ENCODE measurements around the gene HP1BP3. TPM values are rescaled to one million over a fixed set of nuclear protein-coding genes. Genes with fewer than 3 reads are reported as not detected.

The HP1BP3 gene
- total and polyA plus RNA-seq, 10 donors, result 47.3 to 272 (median 195) TPM

DNA sequence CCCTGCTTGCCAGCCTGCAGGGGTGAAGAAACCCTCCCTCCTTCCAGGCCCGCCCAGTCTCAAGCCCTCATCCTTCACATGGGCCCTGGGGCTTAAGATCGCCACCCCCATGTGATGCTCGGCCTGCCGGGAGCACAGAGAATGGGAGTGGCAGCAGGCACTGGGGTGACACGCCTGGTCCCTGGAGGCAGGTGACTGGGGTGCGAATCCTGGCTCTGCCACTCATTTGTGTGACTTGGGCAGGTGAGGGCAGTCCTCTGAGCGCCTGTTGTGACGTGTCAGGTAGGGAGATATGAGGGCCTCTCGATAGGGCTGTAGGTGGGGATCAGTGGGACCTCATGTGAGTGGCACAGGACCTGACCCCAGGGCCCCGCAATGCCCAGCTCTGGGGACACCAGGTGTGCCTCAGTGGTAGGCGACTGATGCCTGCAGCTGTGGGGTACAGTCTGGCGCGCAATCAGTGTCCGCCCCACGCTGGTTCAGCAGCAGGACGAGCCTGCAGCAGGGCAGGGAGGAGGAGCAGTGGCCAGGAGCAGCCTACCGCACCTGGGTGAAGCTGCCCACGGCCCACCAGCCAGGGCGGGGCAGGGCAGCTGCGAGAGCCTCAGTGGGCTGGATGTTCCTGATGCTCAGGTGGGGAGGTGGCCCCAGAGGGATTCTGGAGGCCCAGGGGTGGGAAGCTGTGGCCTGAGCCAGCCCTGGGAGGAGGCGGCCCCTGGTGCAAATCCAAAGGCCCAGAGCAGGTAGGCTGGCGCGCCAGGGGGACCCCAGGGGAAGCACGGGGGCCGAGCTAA, 60.8 kb downstream of the HP1BP3 start:
- Histone ChIP-seq H3K36me3 (no peaks in the 10 kb centered on the region), H3K4me1 (peaks cover 0 to 17% (median 6%) of the 10 kb centered on the region in 6 donors), H3K27me3 (replicated peaks in 1 of 7) (peaks cover 0 to 36% (median 11%) of the 10 kb centered on the region in 7 donors), H3K4me3 (no peak overlapping the region), H3K9me3 (no peaks in the 10 kb centered on the region), H3K27ac (no peak overlapping the region)
- DNase-seq, result no peak
- 87 to 92% (median 89%) methylated on average over 5 to 25 of the region's 25 CpGs for WGBS, 5 donors
- no peak for TF ChIP-seq POLR2AphosphoS5 (IDR thresholded peaks at IDR 0.05)
- no peak for TF ChIP-seq POLR2A (IDR thresholded peaks at IDR 0.05)
- TF ChIP-seq, protein P1, sequence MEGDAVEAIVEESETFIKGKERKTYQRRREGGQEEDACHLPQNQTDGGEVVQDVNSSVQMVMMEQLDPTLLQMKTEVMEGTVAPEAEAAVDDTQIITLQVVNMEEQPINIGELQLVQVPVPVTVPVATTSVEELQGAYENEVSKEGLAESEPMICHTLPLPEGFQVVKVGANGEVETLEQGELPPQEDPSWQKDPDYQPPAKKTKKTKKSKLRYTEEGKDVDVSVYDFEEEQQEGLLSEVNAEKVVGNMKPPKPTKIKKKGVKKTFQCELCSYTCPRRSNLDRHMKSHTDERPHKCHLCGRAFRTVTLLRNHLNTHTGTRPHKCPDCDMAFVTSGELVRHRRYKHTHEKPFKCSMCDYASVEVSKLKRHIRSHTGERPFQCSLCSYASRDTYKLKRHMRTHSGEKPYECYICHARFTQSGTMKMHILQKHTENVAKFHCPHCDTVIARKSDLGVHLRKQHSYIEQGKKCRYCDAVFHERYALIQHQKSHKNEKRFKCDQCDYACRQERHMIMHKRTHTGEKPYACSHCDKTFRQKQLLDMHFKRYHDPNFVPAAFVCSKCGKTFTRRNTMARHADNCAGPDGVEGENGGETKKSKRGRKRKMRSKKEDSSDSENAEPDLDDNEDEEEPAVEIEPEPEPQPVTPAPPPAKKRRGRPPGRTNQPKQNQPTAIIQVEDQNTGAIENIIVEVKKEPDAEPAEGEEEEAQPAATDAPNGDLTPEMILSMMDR (IDR thresholded peaks at IDR 0.05 in 8 of 11, conservative IDR thresholded peaks at IDR 0.05 in 3 of 11), result no peak
- intact Hi-C loops (cut with DNase I; ENCODE audit: low total_unique reads), result no loop called here

- TF ChIP-seq, protein P1 (IDR thresholded peaks at IDR 0.05 in 8 of 11, conservative IDR thresholded peaks at IDR 0.05 in 3 of 11), result no peak
- no peak for TF ChIP-seq POLR2A (IDR thresholded peaks at IDR 0.05)
- TF ChIP-seq POLR2AphosphoS5 (IDR thresholded peaks at IDR 0.05), result no peak
- no peak for DNase-seq
- WGBS, 5 donors, result 71 to 84% (median 82%) methylated on average over 15 to 29 of the region's 29 CpGs
- peaks cover 0 to 8% (median 2%) of the 10 kb centered on the region in 6 donors for H3K4me1 ChIP-seq
- intact Hi-C loops (cut with DNase I; ENCODE audit: low total_unique reads), result no loop called here
- H3K27me3 ChIP-seq (replicated peaks in 1 of 7), result peaks cover 0 to 27% (median 3%) of the 10 kb centered on the region in 7 donors
- no peaks in the 10 kb centered on the region for H3K36me3 ChIP-seq
- no peaks in the 10 kb centered on the region for H3K9me3 ChIP-seq
- H3K4me3 ChIP-seq, result no peak overlapping the region
- no peak overlapping the region for H3K27ac ChIP-seq
These were observed 61.7 kb downstream of the HP1BP3 start for GRCh38 chr1:20725189-20726117.

DNA sequence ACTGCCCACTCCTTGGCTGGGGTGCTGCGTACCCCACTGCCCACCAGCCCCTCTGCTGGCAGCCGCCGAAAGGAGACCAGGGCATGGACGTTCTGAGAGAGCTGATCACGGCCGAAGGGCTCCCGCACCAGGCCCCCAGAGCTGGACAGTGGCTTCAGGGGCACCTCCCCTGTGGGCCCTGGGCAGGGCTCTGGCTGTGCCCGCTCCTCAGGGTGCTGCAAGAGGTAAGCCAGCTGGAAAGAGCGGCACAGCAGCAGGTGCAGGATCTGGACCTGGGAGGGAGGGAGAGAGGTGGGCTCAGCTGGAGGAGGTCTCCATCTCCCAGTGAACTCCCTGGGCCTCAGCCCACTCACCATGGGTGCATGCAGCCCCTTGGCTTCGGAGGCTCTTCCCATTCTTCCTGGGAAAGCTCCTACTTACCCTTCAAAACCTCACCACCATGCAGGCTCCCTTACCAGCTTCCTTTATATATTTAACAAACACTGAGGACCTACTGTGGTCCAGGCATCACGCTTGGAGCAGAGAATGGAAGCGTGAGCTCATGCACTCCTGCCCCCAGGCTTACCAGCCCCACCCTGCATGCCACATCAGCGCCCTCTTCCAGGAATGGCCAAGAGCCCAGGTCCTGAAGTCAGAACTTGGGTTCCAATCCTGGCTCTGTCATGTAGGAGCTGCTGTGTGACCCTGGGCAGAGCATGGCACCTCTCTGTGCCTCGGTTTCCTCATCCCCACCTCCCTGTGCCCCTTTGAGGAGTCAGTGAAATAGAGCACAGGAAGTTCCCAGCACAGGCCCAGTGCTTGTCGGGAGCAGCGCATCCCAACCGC, 62.5 kb downstream of the HP1BP3 start:
- Histone ChIP-seq H3K9me3 (no peaks in the 10 kb centered on the region), H3K27me3 (replicated peaks in 1 of 7) (peaks cover 0 to 19% (median 0%) of the 10 kb centered on the region in 7 donors), H3K4me1 (no peaks in the 10 kb centered on the region), H3K27ac (no peak overlapping the region), H3K36me3 (no peaks in the 10 kb centered on the region), H3K4me3 (no peak overlapping the region)
- intact Hi-C loops (cut with DNase I; ENCODE audit: low total_unique reads), result no loop called here
- 89 to 94% (median 92%) methylated on average over 13 to 17 of the region's 17 CpGs for WGBS, 5 donors
- DNase-seq, result no peak
- TF ChIP-seq, protein P1 (IDR thresholded peaks at IDR 0.05 in 8 of 11, conservative IDR thresholded peaks at IDR 0.05 in 3 of 11), result no peak
- TF ChIP-seq POLR2AphosphoS5 (IDR thresholded peaks at IDR 0.05) (no peak), POLR2A (IDR thresholded peaks at IDR 0.05) (no peak)
